Stimulated activated CD8-positive, alpha-beta memory T cell treated with anti-CD3 and anti-CD28 coated beads, Interleukin-12 subunit alpha, Interleukin-12 subunit beta, amount 100 ng/mL, for 24 hours (primary cell): ENCODE measurements around the gene HSPG2.
A peak's percentile ranks its signal among the peaks of the same experiment; 100 is the strongest.
"Not testable (repeated sequence)": the region's sequence is repeated elsewhere in the genome, so short reads cannot be mapped to it uniquely, and the experiment has no call there.

ENCODE experiments used
- DNase-seq: peaks from one replicate; pipeline ENCODE4 v3.0.0-alpha.2; 2020; ENCODE audit errors: extremely low read depth

Gene HSPG2

DNA sequence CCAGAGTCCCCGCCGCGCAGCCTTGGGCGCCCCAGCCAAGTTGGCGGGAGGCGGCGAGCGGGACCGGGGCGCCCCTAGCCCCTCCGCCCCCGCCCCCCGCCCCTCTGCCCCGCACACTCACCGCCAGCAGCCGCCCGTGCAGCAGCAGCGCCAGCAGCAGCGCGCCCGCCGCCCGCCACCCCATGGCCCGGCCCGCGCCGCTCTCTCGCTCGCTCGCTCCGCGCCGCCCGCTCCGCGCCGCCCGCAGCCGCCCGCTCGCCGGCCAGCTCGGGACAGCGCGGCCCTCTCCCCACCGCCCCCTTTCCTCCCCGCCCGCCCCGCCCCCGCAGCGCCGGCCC is at the start of gene HSPG2:
HSPG2 (minus strand) TSS at position 277 of the 338 bp plus-strand sequence; CDS start at position 184, 93 bp downstream.
- no peak for DNase-seq

DNA sequence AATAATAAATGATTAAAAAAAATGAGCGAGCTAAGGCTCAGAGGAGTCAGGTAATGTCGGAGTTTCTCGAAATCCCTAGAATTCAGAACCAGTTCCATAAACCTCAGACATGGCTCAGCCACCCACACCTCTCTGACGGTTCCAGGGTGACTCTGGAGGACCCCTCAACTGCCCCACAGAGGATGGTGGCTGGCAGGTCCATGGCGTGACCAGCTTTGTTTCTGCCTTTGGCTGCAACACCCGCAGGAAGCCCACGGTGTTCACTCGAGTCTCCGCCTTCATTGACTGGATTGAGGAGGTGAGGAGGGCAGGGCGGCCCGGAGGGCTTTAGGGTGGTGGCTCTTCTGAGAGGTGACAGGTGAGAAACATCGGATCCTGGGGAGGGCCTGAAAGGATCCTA is 49.3 kb upstream of the HSPG2 start:
- DNase-seq, result not testable (repeated sequence)

DNA sequence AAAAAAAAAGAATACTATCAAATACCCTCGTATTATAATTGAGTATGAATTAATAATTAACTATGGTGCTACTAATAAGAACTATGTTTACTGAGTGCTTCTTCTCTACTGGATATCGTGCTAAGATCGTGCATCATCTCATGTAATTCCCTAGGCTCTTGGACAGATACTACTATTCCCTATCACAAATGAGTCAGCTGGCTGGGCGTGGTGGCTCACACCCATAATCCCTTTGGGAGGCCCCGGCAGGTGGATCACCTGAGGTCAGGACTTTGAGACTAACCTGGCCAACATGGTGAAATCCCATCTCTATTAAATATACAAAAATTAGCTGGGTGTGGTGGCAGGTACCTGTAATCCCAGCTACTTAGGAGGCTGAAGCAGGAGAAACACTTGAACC is 48.8 kb upstream of the HSPG2 start:
- DNase-seq, result not testable (repeated sequence)

DNA sequence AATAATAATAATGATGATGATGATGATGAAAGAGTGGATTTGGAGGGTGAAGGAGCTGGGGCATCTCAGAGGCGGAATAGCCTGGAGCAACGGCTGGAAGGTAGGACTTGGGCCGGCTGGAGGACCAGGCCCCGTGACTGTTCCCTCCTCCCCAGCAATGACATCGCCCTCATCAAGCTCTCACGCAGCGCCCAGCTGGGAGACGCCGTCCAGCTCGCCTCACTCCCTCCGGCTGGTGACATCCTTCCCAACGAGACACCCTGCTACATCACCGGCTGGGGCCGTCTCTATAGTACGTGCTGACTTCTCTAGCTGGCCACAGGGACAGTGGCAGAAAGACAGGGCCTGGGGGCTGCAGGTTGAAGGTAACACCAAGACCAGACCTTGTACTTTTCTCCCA is 46.4 kb upstream of the HSPG2 start:
- DNase-seq, result not testable (repeated sequence)

DNA sequence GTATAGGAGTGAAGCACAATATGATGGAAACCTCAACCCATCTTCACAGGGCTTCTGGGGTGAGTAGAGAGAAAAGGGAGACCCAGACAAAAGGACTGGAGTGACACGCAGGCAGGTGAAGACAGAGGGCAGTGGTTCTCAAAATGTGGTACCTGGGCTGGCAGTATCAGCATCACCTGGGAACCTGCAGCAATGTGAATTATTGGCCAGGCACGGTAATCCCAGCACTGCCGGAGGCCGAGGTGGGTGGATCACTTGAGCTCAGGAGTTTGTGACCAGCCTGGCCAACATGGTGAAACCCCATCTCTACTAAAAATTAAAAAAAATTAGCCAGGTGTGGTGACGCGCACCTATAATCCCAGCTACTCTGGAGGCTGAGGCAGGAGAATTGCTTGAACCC is 45.0 kb upstream of the HSPG2 start:
- DNase-seq, result not testable (repeated sequence)

DNA sequence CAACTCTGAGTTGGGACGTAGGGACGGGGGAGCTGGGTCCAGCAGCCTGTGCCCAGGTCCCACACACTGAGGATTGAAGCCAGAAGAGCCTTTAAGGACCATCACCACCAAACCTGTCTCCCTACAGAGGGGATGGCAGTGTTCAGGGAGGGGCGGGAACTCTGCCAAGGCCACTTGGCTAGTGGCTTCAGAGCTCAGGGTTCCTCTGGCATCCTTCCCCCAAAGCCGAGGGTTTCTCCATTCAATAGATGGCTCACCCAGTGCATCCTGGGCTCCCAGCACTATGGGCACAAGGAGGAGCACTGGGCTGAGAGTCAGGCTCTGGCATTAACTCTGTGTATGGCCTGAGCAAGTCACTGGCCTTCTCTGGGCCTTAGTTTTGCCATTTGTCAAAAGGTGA is 44.1 kb upstream of the HSPG2 start:
- DNase-seq, result not testable (repeated sequence)

DNA sequence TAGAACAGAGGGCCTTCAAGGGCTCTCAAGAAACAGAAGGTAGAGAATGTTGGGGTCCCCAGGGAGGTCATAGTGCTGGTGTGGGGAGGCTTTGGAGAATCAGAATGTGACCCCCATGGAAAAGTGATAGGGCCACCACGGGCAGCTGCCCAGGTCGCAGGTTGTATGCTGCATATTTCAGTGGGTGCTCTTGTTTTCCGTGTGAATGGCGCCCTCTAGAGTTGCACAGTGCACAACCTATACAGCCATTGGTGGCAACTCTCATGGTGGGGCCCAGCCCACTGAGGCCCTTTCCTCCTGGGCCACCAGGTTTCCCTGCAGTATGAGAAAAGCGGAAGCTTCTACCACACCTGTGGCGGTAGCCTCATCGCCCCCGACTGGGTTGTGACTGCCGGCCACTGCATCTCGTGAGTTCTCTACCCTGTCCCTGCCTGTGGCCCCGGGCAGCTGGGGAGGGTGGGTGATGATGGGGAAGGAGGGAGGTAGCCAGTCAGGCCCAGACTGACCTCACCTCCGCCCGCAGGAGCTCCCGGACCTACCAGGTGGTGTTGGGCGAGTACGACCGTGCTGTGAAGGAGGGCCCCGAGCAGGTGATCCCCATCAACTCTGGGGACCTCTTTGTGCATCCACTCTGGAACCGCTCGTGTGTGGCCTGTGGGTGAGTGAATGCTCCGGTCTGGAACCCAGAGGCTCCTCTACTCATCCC is 43.6 kb upstream of the HSPG2 start:
- not testable (repeated sequence) for DNase-seq

DNA sequence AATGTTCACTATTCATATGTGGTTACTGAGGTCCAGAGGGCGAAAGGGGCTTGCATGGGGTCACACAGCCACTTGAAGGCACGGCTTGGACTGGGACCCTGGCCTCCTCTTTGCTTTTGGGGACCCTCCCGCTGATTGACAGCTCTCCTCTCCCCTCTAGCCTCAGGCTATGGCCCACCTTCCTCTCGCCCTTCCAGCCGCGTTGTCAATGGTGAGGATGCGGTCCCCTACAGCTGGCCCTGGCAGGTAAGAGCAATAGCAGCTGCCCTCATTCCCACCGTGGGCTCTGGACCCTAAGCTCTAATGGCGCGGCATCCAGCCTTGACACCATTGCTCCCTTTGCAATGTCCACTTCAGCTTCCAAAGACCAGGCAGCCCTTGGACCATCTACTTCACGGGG is 41.1 kb upstream of the HSPG2 start:
- not testable (repeated sequence) for DNase-seq

DNA sequence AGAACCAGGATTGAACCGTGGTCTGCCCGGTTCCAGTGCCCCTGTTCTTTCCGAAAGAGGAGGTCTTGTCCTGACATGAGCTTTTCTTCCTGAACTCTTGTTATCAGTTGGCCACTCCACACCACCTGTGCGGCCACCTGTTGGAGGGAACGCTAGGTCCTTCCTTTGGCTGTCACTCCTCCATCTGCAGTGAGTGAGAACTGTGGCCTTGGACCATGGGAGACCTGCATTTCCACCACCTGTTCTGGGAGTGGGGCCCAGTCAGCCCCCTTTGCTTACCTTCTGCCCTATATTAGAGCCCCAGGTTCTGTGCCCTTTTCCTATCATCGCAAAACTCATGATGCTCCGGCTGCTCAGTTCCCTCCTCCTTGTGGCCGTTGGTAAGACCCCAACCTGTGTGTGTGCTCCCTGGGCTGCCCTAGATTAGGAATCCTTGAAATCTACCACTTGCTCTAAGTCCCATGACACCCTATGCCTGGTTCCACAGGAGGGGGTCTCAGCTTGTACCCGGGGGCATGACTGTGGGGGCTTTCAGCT is 39.7 kb upstream of the HSPG2 start, which contains the start of gene CELA3B:
CELA3B (plus strand) TSS at position 320 of the 537 bp plus-strand sequence; CDS start at position 338, 18 bp downstream.
- DNase-seq, result not testable (repeated sequence)

DNA sequence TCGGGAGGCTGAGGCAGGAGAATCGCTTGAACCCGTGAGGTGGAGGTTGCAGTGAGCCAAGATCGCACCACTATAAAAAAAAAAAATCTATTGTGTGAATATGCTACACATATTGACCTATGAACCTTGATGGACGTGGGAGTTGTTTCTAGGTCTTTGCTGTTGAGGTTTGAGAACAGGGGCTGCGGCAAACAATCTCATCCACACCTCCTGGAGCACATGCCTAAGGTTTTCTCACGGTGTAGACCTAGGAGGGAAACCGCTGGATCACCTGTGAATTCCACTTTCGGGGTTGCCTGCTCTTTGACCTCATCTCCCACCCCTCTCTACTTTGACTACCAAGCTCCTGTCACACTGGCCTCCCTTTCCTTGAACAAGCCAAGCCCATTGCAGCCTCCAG is 38.2 kb upstream of the HSPG2 start:
- DNase-seq, result not testable (repeated sequence)

DNA sequence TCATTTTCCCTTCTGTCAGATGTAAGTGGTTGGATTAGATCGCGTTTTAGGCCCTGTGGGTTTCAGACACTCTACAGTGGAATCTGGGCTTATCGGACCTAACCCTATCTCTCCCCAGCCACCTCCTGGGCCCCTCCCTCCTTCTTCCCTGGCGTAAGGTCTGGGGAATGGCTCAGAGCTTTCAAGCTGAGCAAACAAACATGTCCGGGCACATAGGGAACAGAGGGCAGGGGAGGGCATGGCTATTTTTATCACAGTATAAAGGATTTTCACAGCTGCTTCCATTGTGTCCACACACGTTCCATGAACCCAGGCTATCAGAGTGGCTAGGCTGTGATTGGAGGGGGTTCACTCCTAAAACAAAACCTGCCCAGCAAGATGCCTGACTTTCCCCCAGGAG is 37.6 kb upstream of the HSPG2 start:
- not testable (repeated sequence) for DNase-seq

DNA sequence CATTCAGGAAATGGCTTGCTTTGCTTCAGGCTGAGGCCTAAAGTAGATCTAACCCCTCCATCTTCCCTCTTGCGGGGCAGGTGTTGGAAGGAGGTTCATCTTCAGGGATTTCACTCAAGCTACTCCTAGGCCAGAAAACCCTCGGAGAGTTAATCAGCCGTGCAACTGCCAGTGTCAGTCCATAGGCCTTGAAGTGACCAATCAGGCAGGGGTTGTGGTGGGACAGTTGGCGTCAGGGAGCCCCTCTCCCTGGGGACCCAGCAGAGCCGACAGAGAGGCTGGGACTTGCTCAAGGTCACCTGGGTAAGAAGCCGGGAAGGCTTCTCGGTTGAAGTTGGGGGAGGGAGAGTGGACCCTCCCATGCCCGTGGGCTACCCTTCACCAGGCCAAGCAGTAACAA is 36.8 kb upstream of the HSPG2 start:
- not testable (repeated sequence) for DNase-seq

DNA sequence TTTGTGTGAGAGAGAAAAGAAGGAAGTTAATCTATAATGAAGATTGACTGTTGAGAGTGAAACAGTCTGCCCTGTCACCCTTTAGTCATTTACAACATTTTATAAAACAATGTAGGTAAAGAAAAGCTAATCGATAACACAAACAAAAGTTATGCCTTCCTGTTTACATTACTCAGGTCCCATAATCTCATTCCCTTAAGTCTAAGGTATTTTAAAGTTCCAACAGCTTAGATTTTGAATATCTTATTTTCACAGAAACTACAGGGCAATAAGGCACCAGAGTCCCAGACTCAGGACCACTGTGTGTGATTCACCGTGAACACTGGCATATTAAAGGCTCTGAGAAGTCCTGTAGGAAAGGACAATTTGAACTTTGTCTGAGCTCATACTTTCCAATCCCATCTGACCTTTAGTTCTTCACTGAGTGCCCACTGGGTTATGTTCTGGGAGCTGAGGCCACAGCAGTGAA is 35.9 kb upstream of the HSPG2 start:
- not testable (repeated sequence) for DNase-seq

DNA sequence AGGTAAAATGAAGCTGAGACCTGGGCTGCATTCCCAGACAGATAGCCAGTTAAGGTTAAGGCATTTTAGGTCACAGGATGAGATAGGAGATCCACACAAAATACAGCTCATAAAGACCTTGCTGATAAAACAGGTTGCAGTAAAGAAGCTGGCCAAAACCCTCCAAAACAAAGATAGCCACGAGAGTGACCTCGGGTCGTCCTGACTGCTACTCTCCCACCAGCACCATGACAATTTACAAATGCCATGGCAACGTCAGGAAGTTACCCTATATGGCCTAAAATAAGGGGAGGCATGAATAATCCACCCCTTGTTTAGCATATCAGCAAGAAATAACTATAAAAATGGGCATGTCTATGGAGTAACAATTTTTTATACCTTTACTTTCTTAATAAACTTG is 33.4 kb upstream of the HSPG2 start:
- DNase-seq, result not testable (repeated sequence)

DNA sequence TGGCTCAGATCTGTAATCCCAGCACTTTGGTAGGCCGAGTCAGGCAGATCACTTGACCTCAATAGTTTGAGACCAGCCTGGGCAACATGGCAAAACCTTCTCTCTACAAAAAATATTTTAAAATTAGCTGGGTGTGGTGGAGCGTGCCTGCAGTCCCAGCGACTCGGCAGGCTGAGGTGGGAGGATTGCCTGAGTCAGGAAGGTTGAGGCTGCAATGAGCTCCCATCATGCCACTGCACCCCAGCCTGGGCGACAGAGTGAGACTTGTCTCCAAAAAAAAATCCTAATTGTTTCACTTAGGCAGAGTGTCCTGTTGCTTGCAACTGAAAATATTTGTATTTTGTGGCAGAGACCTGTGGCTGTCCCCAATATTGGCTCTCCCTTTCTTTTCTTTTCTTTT is 32.0 kb upstream of the HSPG2 start:
- DNase-seq, result not testable (repeated sequence)

DNA sequence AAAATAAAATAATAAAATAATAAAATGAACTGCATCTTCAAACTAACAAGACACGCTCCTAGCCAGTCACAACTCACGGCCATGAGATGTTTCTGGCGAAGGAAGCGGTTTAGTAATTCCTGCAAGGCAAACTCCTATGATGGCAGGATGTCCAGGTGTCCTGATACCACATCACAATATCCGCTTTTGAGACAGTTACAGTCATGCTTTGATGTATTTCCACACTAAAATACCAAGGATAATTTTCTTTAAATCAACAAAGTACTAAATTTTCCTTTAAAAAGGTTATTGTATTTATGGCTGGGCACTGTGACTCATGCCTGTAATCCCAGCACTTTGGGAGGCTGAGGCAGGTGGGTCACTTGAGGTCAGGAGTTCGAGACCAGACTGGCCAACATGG is 30.1 kb upstream of the HSPG2 start:
- DNase-seq, result not testable (repeated sequence)

DNA sequence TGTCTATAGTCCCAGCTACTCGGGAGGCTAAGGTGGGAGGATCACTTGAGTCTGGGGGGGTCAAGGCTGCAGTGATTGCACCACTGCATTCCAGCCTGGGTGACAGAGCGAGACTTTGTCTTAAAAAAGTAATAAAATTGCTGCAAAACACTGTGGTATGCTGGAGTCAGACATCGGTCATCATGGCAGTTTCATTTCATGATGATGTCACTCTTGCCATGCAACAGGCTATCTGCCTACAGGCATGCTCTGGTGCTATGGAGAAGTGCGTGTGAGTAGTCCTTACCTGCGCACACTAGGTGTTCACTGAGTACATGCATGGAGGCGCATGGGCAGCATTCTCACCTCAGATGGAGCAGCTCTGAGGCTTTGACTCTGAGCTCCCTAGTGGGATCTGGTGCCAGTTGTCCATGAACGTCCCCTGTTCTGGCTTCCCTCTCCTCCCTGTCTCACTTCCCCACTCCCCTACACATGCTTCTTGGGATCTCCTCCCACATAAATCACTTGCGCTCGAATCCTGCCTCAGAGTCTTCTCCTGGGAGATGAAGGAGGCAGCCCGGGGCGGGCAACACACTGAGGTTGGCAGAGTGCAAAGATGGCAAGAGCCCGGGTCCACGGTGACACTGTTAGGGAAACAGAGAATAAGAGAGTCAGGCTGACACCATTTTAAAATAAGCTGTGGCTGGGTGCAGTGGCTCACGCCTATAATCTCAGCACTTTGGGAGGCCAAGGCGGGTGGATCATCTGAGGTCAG is 29.3 kb upstream of the HSPG2 start:
- no peak for DNase-seq

DNA sequence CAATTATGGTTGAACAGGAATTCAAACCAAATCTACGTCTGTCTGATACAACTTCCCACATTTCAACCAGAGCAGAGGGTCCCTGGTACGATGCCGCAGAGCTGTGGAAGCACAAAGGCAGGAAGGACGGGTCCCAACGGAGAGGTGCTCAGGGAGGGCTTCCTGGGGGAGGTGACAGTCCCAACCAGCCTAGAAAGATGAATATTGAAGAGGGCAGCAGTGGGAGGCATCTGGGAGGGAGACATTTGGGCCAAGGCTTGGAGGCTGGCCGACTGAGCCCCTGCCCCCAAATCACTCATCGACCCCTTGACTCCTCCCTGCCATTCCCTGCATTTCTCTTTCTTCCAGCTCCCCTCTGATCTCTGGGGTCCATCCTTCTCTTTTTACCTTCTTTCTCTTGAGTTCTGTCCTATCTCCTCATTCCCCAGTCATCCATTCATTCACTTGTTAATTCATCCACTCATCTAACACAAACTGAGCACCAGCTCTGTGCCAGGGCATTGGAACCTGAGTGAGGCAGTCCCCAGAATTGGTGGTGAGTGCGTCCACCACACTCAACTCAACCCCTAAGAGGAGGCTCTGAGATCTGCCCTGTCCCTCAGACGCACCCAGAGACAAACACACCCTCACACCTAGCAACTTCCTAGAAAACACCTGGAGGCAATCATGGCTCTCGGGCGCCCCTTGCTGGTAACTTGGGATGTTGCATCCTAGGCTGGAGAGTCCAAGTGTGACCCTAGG is 26.5 kb upstream of the HSPG2 start:
- DNase-seq, result peak; percentile 35

DNA sequence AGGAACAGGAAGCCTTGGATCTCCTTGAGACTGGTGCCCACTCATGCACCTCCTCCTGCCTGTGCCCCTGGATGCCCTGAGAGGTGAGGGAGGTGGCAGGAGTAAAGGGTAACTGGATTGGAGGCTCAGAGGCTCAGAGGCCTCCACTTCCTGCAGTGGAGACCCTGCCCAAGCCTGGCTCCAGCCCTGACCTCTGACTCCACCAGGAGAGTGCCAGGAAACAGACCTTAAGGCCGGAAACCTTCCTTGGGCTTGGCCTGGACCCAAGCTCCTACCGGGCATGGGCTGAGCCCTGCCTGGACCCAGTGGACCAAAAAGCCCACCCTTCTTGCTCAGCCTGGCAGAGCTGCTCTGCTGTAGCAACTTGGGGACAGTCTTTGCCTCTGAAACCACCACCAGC is 24.7 kb upstream of the HSPG2 start:
- no peak for DNase-seq

DNA sequence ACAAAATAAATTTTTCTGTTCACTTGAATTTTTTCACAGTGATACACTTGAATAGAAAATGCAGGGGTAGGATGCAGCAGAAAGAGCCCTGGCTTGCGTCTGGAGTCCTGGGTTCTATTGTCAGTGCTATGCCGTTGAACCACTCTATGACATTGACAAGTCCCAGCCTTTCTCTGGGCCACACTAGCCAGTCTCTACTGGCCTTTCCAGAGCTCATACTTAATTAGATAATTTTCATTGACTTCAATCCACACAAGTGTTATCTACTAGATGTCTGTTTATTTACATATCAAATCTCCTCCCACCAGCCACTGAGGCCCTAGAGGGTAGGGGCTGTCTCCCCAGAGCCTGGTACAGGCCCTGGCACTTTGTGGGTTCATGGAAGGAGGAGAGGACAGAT is 24.2 kb upstream of the HSPG2 start:
- DNase-seq, result no peak

DNA sequence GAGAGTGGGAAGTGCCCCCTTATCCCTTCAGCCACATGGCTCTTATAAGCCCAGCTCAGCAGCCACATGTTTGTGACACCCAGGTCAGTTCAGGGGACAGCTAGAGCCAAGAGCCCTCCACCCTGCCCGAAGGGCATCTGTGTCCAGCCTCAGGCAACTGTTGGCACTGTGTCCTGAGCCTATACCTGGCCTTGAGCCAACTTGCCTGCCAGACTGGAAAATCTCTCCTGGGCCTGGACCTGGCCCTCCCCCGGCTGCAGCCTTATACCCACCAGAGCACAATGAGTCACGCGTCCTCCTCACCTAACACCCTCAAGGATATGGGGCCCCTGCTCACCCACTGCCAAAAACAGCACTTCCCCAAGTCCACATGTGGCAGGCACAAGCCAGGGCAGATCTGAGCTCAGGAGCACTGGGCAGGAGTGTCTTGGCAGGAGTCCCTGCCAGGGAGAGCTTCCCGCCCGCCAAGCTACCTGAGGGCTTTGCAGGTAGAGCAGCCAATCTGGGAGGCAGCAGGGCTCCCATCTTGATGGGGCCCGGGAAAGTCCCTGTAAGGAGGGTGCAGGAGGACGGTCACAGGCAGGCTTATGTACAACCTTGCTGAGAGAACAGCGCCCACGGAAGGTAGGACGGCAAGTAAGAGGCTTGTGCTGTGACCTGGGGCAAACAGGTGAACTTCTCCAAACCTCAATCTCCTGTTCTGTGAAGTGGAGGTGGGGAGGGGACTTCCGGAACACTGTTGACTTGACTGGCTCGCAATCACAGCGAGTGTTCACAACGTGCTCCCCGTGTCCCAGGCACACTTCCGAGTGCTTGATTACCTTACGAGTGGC is 19.8 kb upstream of the HSPG2 start:
- no peak for DNase-seq
